H9 (cell line): ENCODE measurements around the gene BORCS8. TPM values are rescaled to one million over a fixed set of nuclear protein-coding genes. Genes with fewer than 3 reads are reported as not detected.

Experiments used
- DNase-seq: peaks from one replicate; pipeline ENCODE4 v3.0.0-alpha.2; 2017
- H2AFZ ChIP-seq: one replicate; pipeline ENCODE4 v1.6.1; 2013; ENCODE audit warnings: mild to moderate bottlenecking, low read length, control low read depth, moderate library complexity
- H2AK5ac ChIP-seq: 2 replicates; pipeline ENCODE4 v1.6.1; 2013; ENCODE audit warnings: low read length, control low read depth, mixed read lengths; ENCODE audit not compliant: insufficient read length
- H2BK120ac ChIP-seq: one replicate; pipeline ENCODE4 v1.6.1; 2013; ENCODE audit warnings: low read depth, mild to moderate bottlenecking, low read length, control low read depth, inconsistent platforms; ENCODE audit not compliant: poor library complexity, severe bottlenecking
- H2BK12ac ChIP-seq: 2 replicates; pipeline ENCODE4 v1.6.1; 2013; ENCODE audit warnings: low read length, control low read depth, mixed read lengths, low read depth; ENCODE audit not compliant: insufficient read length
- H2BK15ac ChIP-seq: 2 replicates; pipeline ENCODE4 v1.6.1; 2013; ENCODE audit warnings: low read depth, low read length, control low read depth
- H2BK20ac ChIP-seq: one replicate; pipeline ENCODE4 v1.6.1; 2013; ENCODE audit warnings: low read depth, mild to moderate bottlenecking, low read length, control low read depth, inconsistent platforms; ENCODE audit not compliant: poor library complexity, severe bottlenecking
- H2BK5ac ChIP-seq: 2 replicates; pipeline ENCODE4 v1.6.1; 2013; ENCODE audit warnings: low read length, control low read depth, mixed read lengths; ENCODE audit not compliant: insufficient read length
- H3K14ac ChIP-seq: 2 replicates; pipeline ENCODE4 v1.6.1; 2013; ENCODE audit warnings: low read length, control low read depth; ENCODE audit not compliant: insufficient read depth
- H3K18ac ChIP-seq: 2 replicates; pipeline ENCODE4 v1.6.1; 2013; ENCODE audit warnings: low read depth, mild to moderate bottlenecking, mixed read lengths, low read length, control low read depth; ENCODE audit not compliant: insufficient read length
- H3K23ac ChIP-seq: 2 replicates; pipeline ENCODE4 v1.6.1; 2013; ENCODE audit warnings: low read length, control low read depth, mixed read lengths, low read depth; ENCODE audit not compliant: insufficient read length
- H3K23me2 ChIP-seq: 2 replicates; pipeline ENCODE4 v1.6.1; 2013; ENCODE audit warnings: low read depth, mild to moderate bottlenecking, mixed read lengths, low read length, control low read depth; ENCODE audit not compliant: insufficient read length, poor library complexity, severe bottlenecking
- H3K27ac ChIP-seq: 2 replicates; pipeline ENCODE4 v1.5.1; 2013; ENCODE audit warnings: low read length, control low read depth, mixed read lengths, low read depth; ENCODE audit not compliant: insufficient read length
- H3K27me3 ChIP-seq: 2 replicates; pipeline ENCODE4 v1.6.1; 2013; ENCODE audit warnings: low read length, control low read depth, inconsistent platforms; ENCODE audit not compliant: insufficient read depth
- H3K4ac ChIP-seq: 2 replicates; pipeline ENCODE4 v1.6.1; 2013; ENCODE audit warnings: low read depth, mild to moderate bottlenecking, control low read depth, inconsistent platforms, low read length, moderate library complexity
- H3K4me1 ChIP-seq: 2 replicates; pipeline ENCODE4 v1.6.1; 2013; ENCODE audit warnings: low read length, control low read depth, inconsistent platforms; ENCODE audit not compliant: insufficient read depth
- H3K4me2 ChIP-seq: 2 replicates; pipeline ENCODE4 v1.6.1; 2013; ENCODE audit warnings: low read length, control low read depth, mixed read lengths; ENCODE audit not compliant: insufficient read length, insufficient read depth
- H3K56ac ChIP-seq: 2 replicates; pipeline ENCODE4 v1.6.1; 2013; ENCODE audit warnings: low read depth, mild to moderate bottlenecking, mixed read lengths, low read length, control low read depth; ENCODE audit not compliant: insufficient read length
- H3K79me1 ChIP-seq: 2 replicates; pipeline ENCODE4 v1.6.1; 2013; ENCODE audit warnings: low read depth, mild to moderate bottlenecking, moderate library complexity, low read length, control low read depth, inconsistent platforms; ENCODE audit not compliant: insufficient read depth, poor library complexity, severe bottlenecking
- H3K79me2 ChIP-seq: 2 replicates; pipeline ENCODE4 v1.6.1; 2013; ENCODE audit warnings: low read length, control low read depth, inconsistent platforms; ENCODE audit not compliant: insufficient read depth
- H3K9ac ChIP-seq: 2 replicates; pipeline ENCODE4 v1.6.1; 2013; ENCODE audit warnings: low read length, control low read depth, mixed read lengths; ENCODE audit not compliant: insufficient read length; ENCODE audit errors: extremely low read depth
- H3K9me3 ChIP-seq: one replicate; pipeline ENCODE4 v1.6.1; 2013; ENCODE audit warnings: low read depth, low read length, inconsistent platforms; ENCODE audit not compliant: control insufficient read depth
- H3T11ph ChIP-seq: one replicate; pipeline ENCODE4 v1.6.1; 2013; ENCODE audit warnings: mild to moderate bottlenecking, low read length, control low read depth, inconsistent platforms
- H4K20me1 ChIP-seq: one replicate; pipeline ENCODE4 v1.6.1; 2013; ENCODE audit not compliant: control insufficient read depth, insufficient read length, insufficient read depth
- H4K5ac ChIP-seq: 2 replicates; pipeline ENCODE4 v1.6.1; 2013; ENCODE audit warnings: low read depth, mild to moderate bottlenecking, mixed read lengths, low read length, control low read depth; ENCODE audit not compliant: insufficient read length
- H4K8ac ChIP-seq: replicated peaks from 2 replicates; pipeline ENCODE4 v1.6.1; 2013; ENCODE audit warnings: low read length, control low read depth, mixed read lengths, low read depth; ENCODE audit not compliant: insufficient read length
- H4K91ac ChIP-seq: 2 replicates; pipeline ENCODE4 v1.6.1; 2013; ENCODE audit warnings: low read depth, mild to moderate bottlenecking, moderate library complexity, mixed read lengths, low read length, control low read depth; ENCODE audit not compliant: insufficient read length
- H3K27ac Mint-ChIP-seq, 3 experiments: 2 replicates in 2 of 3; 3 replicates in 1 of 3; pipeline ENCODE4 v1.8.0; 2020 to 2021; ENCODE audit warnings: mixed read lengths in 3 of 3, mild to moderate bottlenecking in 1 of 3, moderate library complexity in 1 of 3
- H3K27me3 Mint-ChIP-seq: 2 replicates; pipeline ENCODE4 v1.8.0; 2021; ENCODE audit warnings: low read depth, mild to moderate bottlenecking, moderate library complexity, mixed read lengths
- H3K36me3 Mint-ChIP-seq, 3 experiments: 2 replicates in 2 of 3; 3 replicates in 1 of 3; pipeline ENCODE4 v1.8.0; 2020 to 2021; ENCODE audit warnings: low read depth in 3 of 3, mixed read lengths in 3 of 3; ENCODE audit not compliant: insufficient read depth in 1 of 3
- H3K4me1 Mint-ChIP-seq, 2 experiments: 2 replicates each; pipeline ENCODE4 v1.8.0; 2020; ENCODE audit warnings: mixed read lengths in 2 of 2
- H3K4me3 Mint-ChIP-seq, 2 experiments: 2 replicates in 1 of 2; 3 replicates in 1 of 2; pipeline ENCODE4 v1.8.0; 2020 to 2021; ENCODE audit warnings: mild to moderate bottlenecking in 2 of 2, mixed read lengths in 2 of 2, moderate library complexity in 1 of 2
- H3K9me3 Mint-ChIP-seq, 2 experiments: 2 replicates in 1 of 2; 3 replicates in 1 of 2; pipeline ENCODE4 v1.8.0; 2020; ENCODE audit warnings: mild to moderate bottlenecking in 2 of 2, mixed read lengths in 2 of 2, moderate library complexity in 1 of 2
- WGBS: extraction: QIAGEN DNeasy Blood & Tissue Kit; methylation state at CpG from one replicate; pipeline ENCODE4 v1.1.7; 2013; ENCODE audit warnings: missing lambda C conversion rate, low lambda C conversion rate, mixed read lengths; ENCODE audit not compliant: insufficient read length; ENCODE audit errors: extremely low coverage; 5-methylcytosine and 5-hydroxymethylcytosine counted together
- total RNA-seq: library from RNA; stranded (reverse); gene quantifications from 2 replicates; pipeline ENCODE4 v1.2.1, GENCODE V29; 2021
- TF ChIP-seq, protein P1 (sequence below): fragments of 200-600 bp; sonication (generic); conservative IDR thresholded peaks from 3 replicates; pipeline ENCODE4 v1.8.0; 2021; ENCODE audit warnings: antibody characterized with exemption, mild to moderate bottlenecking

The BORCS8 gene
- total RNA-seq, 1 experiment from 2014 or later = 20.4 TPM

DNA sequence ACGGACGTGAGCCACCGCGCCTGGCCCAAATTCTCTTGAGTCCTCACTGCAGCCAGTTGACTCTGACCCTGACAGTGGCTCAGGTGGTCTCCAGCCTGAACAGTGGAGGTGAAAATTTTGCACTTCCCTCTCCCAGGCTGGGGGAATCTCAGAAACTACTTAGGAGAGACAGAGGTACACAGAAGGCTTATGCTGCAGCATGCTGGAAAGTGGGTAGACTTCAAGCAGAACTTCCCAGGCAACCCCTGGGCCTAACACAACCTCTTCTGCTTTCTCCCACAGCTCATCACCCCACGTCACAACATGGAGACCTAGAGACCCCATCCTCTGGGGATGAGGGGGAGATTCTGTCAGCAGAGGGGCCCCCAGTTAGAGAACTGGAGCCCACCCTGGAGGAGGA lies 34.3 kb upstream of the BORCS8 start:
- no peak overlapping the region for H2BK120ac ChIP-seq
- no peak overlapping the region for H2BK20ac ChIP-seq
- peaks cover 0 to 3% of the 10 kb centered on the region in 2 experiments; a peak in 1 of 4 replicates for H3K4me1 Mint-ChIP-seq
- peaks cover 0 to 9% of the 10 kb centered on the region in 2 experiments; a peak in 3 of 5 replicates for H3K9me3 Mint-ChIP-seq
- no peak overlapping the region for H3K23ac ChIP-seq
- no peak overlapping the region; a peak in 1 of 7 replicates for H3K27ac Mint-ChIP-seq
- no peak overlapping the region for H4K91ac ChIP-seq
- H2AK5ac ChIP-seq = no peak overlapping the region
- H3K9ac ChIP-seq = no peak overlapping the region
- H4K8ac ChIP-seq = no peak overlapping the region
- H3K79me1 ChIP-seq = no peaks in the 10 kb centered on the region
- no peaks in the 10 kb centered on the region for H3K79me2 ChIP-seq
- WGBS = no CpG with 5 or more reads among the region's 5 CpGs
- no peak overlapping the region for H3K4ac ChIP-seq
- H3K36me3 Mint-ChIP-seq = no peaks in the 10 kb centered on the region
- no peak overlapping the region for H3K18ac ChIP-seq
- H3K4me1 ChIP-seq = no peaks in the 10 kb centered on the region
- no peak overlapping the region for H4K5ac ChIP-seq
- H4K20me1 ChIP-seq = no peaks in the 10 kb centered on the region
- H2AFZ ChIP-seq = no peak overlapping the region
- peaks cover 4% of the 10 kb centered on the region; the same call in 1 of the 2 replicates for H3K27me3 ChIP-seq
- no peak overlapping the region for H3K14ac ChIP-seq
- H3K4me2 ChIP-seq = no peak overlapping the region
- no peak overlapping the region for H3K56ac ChIP-seq
- TF ChIP-seq, protein P1, sequence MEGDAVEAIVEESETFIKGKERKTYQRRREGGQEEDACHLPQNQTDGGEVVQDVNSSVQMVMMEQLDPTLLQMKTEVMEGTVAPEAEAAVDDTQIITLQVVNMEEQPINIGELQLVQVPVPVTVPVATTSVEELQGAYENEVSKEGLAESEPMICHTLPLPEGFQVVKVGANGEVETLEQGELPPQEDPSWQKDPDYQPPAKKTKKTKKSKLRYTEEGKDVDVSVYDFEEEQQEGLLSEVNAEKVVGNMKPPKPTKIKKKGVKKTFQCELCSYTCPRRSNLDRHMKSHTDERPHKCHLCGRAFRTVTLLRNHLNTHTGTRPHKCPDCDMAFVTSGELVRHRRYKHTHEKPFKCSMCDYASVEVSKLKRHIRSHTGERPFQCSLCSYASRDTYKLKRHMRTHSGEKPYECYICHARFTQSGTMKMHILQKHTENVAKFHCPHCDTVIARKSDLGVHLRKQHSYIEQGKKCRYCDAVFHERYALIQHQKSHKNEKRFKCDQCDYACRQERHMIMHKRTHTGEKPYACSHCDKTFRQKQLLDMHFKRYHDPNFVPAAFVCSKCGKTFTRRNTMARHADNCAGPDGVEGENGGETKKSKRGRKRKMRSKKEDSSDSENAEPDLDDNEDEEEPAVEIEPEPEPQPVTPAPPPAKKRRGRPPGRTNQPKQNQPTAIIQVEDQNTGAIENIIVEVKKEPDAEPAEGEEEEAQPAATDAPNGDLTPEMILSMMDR = no peak
- H3K27me3 Mint-ChIP-seq = peaks cover 91% of the 10 kb centered on the region
- DNase-seq = no peak
- H3K23me2 ChIP-seq = no peaks in the 10 kb centered on the region
- H3K4me3 Mint-ChIP-seq = peak overlapping the region in 1 of 2 experiments; percentile 29; a peak in 1 of 5 replicates
- H2BK12ac ChIP-seq = no peak overlapping the region
- H2BK15ac ChIP-seq = no peak overlapping the region
- H2BK5ac ChIP-seq = no peak overlapping the region
- no peak overlapping the region for H3K27ac ChIP-seq
- no peak overlapping the region for H3T11ph ChIP-seq
- no peaks in the 10 kb centered on the region for H3K9me3 ChIP-seq
